Caco-2 (cell line): Measurements from ENCODE around the gene TMEM259. TPM values are rescaled to one million over a fixed set of nuclear protein-coding genes. Genes with fewer than 3 reads are reported as not detected.

ENCODE experiments used
- BruUV-seq: library from RNA; stranded (reverse); fragments of 400-500 nt; replicated peaks from 2 replicates; lab custom pipeline; 2021; lab: Mats Ljungman, UMichigan
- CTCF ChIA-PET: fragments of 300-600 bp; sonication (Branson Sonifier 250); formaldehyde crosslinking; loops from one replicate; lab custom pipeline; 2022; ENCODE audit warnings: antibody characterized with exemption; lab: Charles Lee
- POLR2A ChIA-PET: fragments of 300-600 bp; sonication (Branson Sonifier 250); formaldehyde crosslinking; loops from one replicate; lab custom pipeline; 2022; ENCODE audit warnings: antibody characterized with exemption; lab: Charles Lee
- DNase-seq, 2 experiments: peaks; one replicate each; pipeline versions ENCODE4 v3.0.0 to v3.0.0-alpha.2; 2020 to 2022
- H3K27me3 ChIP-seq: replicated peaks from 2 replicates; pipeline ENCODE4 v1.6.0; 2011; ENCODE audit warnings: low read length; ENCODE audit not compliant: control insufficient read depth, insufficient read depth
- H3K36me3 ChIP-seq: 2 replicates; pipeline ENCODE4 v1.5.1; 2011; ENCODE audit warnings: low read length; ENCODE audit not compliant: control insufficient read depth, insufficient read depth
- H3K4me1 ChIP-seq: fragments of 250-450 bp; sonication (Bioruptor Pico); 2 replicates; pipeline ENCODE4 v1.5.1; 2020; ENCODE audit warnings: mild to moderate bottlenecking
- H3K4me3 ChIP-seq: 2 replicates; pipeline ENCODE4 v1.5.1; 2011; ENCODE audit warnings: low read depth, mild to moderate bottlenecking, control low read depth, low read length
- H3K9me3 ChIP-seq: fragments of 250-450 bp; sonication (Bioruptor Pico); 2 replicates; pipeline ENCODE4 v1.5.1; 2020; ENCODE audit warnings: mild to moderate bottlenecking, moderate library complexity
- H3K27ac Mint-ChIP-seq: one replicate; pipeline ENCODE4 v1.8.0; 2022; ENCODE audit warnings: mixed read lengths; ENCODE audit not compliant: unreplicated experiment
- H3K27me3 Mint-ChIP-seq: one replicate; pipeline ENCODE4 v1.8.0; 2022; ENCODE audit warnings: mixed read lengths; ENCODE audit not compliant: insufficient read depth, unreplicated experiment
- H3K36me3 Mint-ChIP-seq: one replicate; pipeline ENCODE4 v1.8.0; 2022; ENCODE audit warnings: mild to moderate bottlenecking, mixed read lengths; ENCODE audit not compliant: insufficient read depth, unreplicated experiment
- H3K4me1 Mint-ChIP-seq: one replicate; pipeline ENCODE4 v1.8.0; 2022; ENCODE audit warnings: low read depth, mixed read lengths; ENCODE audit not compliant: unreplicated experiment
- H3K4me3 Mint-ChIP-seq: one replicate; pipeline ENCODE4 v1.8.0; 2022; ENCODE audit warnings: mild to moderate bottlenecking, moderate library complexity, mixed read lengths; ENCODE audit not compliant: unreplicated experiment
- H3K9me3 Mint-ChIP-seq: one replicate; pipeline ENCODE4 v1.8.0; 2022; ENCODE audit warnings: mixed read lengths; ENCODE audit not compliant: unreplicated experiment
- intact Hi-C: fragments of 100-400 bp; cut with micrococcal nuclease; formaldehyde crosslinking; loops from one replicate; pipeline ENCODE4 v1.10.0; 2022; ENCODE audit not compliant: unreplicated experiment
- total RNA-seq: library from RNA; stranded (reverse); gene quantifications from 2 replicates; pipeline ENCODE4 v1.2.3, GENCODE V29; 2022
- TF ChIP-seq, protein P1 (sequence below), 2 experiments: fragments of 200-600 bp in 1 of 2; IDR thresholded peaks; 1 replicate in 1 of 2; 2 replicates in 1 of 2; pipeline versions ENCODE4 v1.5.1 to v1.8.0; 2011 to 2022; ENCODE audit warnings: antibody characterized with exemption in 1 of 2, control low read depth in 1 of 2, inconsistent platforms in 1 of 2, low read depth in 1 of 2, low read length in 1 of 2, mild to moderate bottlenecking in 1 of 2, moderate library complexity in 1 of 2; ENCODE audit not compliant: insufficient read depth in 1 of 2, severe bottlenecking in 1 of 2, unreplicated experiment in 1 of 2

Gene TMEM259
- total RNA-seq, 1 experiment from 2014 or later = 148 TPM

DNA sequence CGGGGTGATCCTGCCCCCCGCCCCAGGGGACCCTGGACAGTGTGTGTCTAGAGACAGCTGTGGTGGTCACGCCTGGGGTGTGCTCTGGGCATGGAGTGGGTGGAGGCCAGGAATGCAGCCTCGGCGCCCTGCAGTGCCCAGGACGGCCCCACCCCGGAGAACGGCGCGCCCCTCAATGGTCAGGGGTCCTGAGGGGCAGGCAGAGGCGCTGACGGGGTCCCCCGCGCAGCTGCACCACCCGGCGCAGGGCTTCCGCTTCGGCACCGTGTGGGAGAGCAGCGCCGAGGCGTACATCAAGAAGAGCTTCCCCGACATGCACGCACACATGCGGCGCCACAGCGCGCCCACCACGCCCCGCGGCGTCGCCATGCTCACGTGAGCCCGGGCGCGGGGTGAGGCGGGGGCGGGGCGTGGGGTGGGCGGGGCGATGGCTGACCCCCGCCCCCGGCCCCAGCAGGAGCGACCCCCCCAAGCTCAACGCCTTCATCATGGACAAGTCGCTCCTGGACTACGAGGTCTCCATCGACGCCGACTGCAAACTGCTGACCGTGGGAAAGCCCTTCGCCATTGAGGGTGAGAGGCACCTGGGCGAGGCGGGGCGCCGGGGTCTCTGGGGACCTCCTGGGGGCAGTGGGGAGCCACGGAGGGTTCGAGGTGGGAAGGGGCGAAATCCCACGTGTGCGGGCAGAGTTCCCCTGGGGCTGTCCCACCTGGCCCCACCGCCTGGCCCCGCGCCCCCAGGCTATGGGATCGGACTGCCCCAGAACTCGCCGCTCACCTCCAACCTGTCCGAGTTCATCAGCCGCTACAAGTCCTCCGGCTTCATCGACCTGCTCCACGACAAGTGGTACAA lies 13.3 kb downstream of the TMEM259 start:
- Histone ChIP-seq H3K27me3 (no peaks in the 10 kb centered on the region), H3K4me1 (no peaks in the 10 kb centered on the region), H3K4me3 (no peak overlapping the region), H3K36me3 (no peaks in the 10 kb centered on the region; the same call in 1 of the 2 replicates), H3K9me3 (no peaks in the 10 kb centered on the region)
- Mint-ChIP-seq H3K27ac (no peak overlapping the region), H3K4me3 (no peak overlapping the region), H3K9me3 (no peaks in the 10 kb centered on the region), H3K27me3 (peaks cover 2% of the 10 kb centered on the region), H3K36me3 (peaks cover 30% of the 10 kb centered on the region), H3K4me1 (no peaks in the 10 kb centered on the region)
- CTCF ChIA-PET = no interaction called here
- POLR2A ChIA-PET = no interaction called here
- DNase-seq = no peak
- intact Hi-C loops = no loop called here
- TF ChIP-seq, protein P1, sequence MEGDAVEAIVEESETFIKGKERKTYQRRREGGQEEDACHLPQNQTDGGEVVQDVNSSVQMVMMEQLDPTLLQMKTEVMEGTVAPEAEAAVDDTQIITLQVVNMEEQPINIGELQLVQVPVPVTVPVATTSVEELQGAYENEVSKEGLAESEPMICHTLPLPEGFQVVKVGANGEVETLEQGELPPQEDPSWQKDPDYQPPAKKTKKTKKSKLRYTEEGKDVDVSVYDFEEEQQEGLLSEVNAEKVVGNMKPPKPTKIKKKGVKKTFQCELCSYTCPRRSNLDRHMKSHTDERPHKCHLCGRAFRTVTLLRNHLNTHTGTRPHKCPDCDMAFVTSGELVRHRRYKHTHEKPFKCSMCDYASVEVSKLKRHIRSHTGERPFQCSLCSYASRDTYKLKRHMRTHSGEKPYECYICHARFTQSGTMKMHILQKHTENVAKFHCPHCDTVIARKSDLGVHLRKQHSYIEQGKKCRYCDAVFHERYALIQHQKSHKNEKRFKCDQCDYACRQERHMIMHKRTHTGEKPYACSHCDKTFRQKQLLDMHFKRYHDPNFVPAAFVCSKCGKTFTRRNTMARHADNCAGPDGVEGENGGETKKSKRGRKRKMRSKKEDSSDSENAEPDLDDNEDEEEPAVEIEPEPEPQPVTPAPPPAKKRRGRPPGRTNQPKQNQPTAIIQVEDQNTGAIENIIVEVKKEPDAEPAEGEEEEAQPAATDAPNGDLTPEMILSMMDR (IDR thresholded peaks at IDR 0.05; ENCODE audit: insufficient read depth in 1 of 2, low read depth in 1 of 2, low read length in 1 of 2, severe bottlenecking in 1 of 2, unreplicated experiment in 1 of 2) = no peak
- no TSS peak for BruUV-seq

DNA sequence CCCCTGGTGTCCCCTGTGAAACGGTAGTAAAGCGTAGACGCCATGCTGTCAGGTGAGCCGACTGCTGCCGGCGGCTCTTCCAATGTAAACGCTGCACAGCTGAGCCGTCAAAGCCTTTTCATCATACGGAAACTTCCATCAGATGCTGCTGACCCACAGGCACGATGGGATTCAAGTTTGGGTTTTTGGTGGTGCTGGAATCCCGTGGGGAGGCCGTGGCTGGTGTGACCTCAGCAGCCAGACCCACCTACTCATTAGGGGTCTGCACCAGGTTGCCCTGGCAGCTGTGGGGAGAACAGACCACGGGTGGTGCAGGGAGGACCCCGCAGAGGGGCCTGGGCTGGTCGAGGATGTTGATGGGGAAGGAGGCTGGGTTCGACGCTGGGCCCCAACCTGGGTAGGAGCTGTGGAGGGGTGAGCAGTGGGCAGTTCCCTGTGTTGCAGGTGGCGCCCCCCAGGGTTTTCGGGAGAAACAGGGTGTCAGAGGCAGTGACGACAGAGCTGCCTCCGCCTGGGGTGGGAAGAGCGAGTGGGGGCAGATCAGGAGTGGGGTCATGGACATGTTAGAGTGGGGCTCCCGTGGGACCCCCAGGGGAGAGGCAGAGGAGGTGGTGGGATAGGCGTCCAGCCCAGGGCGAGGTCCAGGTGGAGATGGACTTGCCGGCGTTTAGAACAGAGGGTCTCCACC lies 14.1 kb downstream of the TMEM259 start:
- BruUV-seq = no TSS peak
- POLR2A ChIA-PET = no interaction called here
- intact Hi-C loops = no loop called here
- Mint-ChIP-seq H3K27me3 (peaks cover 4% of the 10 kb centered on the region), H3K9me3 (no peaks in the 10 kb centered on the region), H3K4me1 (no peaks in the 10 kb centered on the region), H3K36me3 (peaks cover 30% of the 10 kb centered on the region), H3K4me3 (no peak overlapping the region), H3K27ac (no peak overlapping the region)
- CTCF ChIA-PET = no interaction called here
- 0 out of 2 replicates have a peak, but pooled peaks cover under 1% of the 10 kb centered on the region for H3K4me1 ChIP-seq
- TF ChIP-seq, protein P1 (IDR thresholded peaks at IDR 0.05; ENCODE audit: insufficient read depth in 1 of 2, low read depth in 1 of 2, low read length in 1 of 2, severe bottlenecking in 1 of 2, unreplicated experiment in 1 of 2) = no peak
- H3K4me3 ChIP-seq = no peak overlapping the region
- no peaks in the 10 kb centered on the region for H3K36me3 ChIP-seq
- DNase-seq = no peak
- H3K27me3 ChIP-seq = no peaks in the 10 kb centered on the region
- H3K9me3 ChIP-seq = no peaks in the 10 kb centered on the region

GRCh38 chr19:1004803-1005664 lies 15.9 kb downstream of the TMEM259 start:
- Histone ChIP-seq H3K4me1 (peaks cover 9% of the 10 kb centered on the region; the same call in 1 of the 2 replicates), H3K36me3 (no peaks in the 10 kb centered on the region), H3K27me3 (no peaks in the 10 kb centered on the region), H3K9me3 (no peaks in the 10 kb centered on the region), H3K4me3 (no peak overlapping the region)
- H3K4me3 Mint-ChIP-seq = no peak overlapping the region
- CTCF ChIA-PET = no interaction called here
- DNase-seq = no peak
- H3K27ac Mint-ChIP-seq = no peak overlapping the region
- no peaks in the 10 kb centered on the region for H3K9me3 Mint-ChIP-seq
- no peaks in the 10 kb centered on the region for H3K4me1 Mint-ChIP-seq
- intact Hi-C loops = no loop called here
- TF ChIP-seq, protein P1 (IDR thresholded peaks at IDR 0.05; ENCODE audit: insufficient read depth in 1 of 2, low read depth in 1 of 2, low read length in 1 of 2, severe bottlenecking in 1 of 2, unreplicated experiment in 1 of 2) = no peak
- POLR2A ChIA-PET = no interaction called here
- peaks cover 30% of the 10 kb centered on the region for H3K36me3 Mint-ChIP-seq
- no TSS peak for BruUV-seq
- H3K27me3 Mint-ChIP-seq = peaks cover 7% of the 10 kb centered on the region
